ENCODE measurements around the gene EVA1C. TPM values are rescaled to one million over a fixed set of nuclear protein-coding genes. Genes with fewer than 3 reads are reported as not detected.
"Not testable (repeated sequence)": the region's sequence is repeated elsewhere in the genome, so short reads cannot be mapped to it uniquely, and the experiment has no call there.

EVA1C gene
- total RNA-seq, 1 experiment from 2014 or later = 16.1 TPM

DNA sequence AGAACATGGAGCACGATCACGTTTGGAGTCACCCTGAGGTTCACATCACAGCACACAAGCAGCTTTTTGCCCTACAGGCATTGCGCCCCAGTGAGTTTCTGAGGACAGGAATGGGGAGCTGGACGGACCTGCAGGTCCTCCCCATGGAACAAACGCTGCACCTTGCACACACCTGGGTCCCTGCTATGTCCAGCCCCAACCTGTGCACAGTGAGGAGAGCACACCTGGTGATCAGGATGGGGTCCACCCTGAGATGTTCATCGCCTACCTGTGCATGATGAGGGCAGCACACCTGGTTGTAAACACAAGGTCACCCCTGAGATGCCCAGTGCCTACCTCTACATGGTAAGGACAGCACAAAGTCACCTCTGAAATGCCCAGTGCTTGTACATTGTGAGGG, 126.9 kb downstream of the EVA1C start:
- Histone ChIP-seq H3K36me3 (ENCODE audit: low read depth, low read length) (no peaks in the 10 kb centered on the region), H3K4me3 (ENCODE audit: low read length) (no peak overlapping the region), H3K9me2 (replicated peaks; ENCODE audit: low read length) (no peaks in the 10 kb centered on the region), H3K9ac (ENCODE audit: low read length) (no peak overlapping the region), H3K27ac (ENCODE audit: low read length) (no peak overlapping the region), H4K20me1 (ENCODE audit: low read length) (no peaks in the 10 kb centered on the region), H3K9me3 (ENCODE audit: low read length) (no peaks in the 10 kb centered on the region), H3K27me3 (ENCODE audit: low read length) (no peaks in the 10 kb centered on the region), H2AFZ (ENCODE audit: low read length) (no peak overlapping the region), H3F3A (ENCODE audit: low read length, unreplicated experiment) (no peaks in the 10 kb centered on the region), H3K79me2 (ENCODE audit: low read length) (no peaks in the 10 kb centered on the region), H3K4me2 (ENCODE audit: low read length) (no peak overlapping the region), H3K4me1 (ENCODE audit: insufficient read depth, low read length) (no peaks in the 10 kb centered on the region)
- TF ChIP-seq, protein P1, sequence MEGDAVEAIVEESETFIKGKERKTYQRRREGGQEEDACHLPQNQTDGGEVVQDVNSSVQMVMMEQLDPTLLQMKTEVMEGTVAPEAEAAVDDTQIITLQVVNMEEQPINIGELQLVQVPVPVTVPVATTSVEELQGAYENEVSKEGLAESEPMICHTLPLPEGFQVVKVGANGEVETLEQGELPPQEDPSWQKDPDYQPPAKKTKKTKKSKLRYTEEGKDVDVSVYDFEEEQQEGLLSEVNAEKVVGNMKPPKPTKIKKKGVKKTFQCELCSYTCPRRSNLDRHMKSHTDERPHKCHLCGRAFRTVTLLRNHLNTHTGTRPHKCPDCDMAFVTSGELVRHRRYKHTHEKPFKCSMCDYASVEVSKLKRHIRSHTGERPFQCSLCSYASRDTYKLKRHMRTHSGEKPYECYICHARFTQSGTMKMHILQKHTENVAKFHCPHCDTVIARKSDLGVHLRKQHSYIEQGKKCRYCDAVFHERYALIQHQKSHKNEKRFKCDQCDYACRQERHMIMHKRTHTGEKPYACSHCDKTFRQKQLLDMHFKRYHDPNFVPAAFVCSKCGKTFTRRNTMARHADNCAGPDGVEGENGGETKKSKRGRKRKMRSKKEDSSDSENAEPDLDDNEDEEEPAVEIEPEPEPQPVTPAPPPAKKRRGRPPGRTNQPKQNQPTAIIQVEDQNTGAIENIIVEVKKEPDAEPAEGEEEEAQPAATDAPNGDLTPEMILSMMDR (conservative IDR thresholded peaks at IDR 0.05; ENCODE audit: low read depth, low read length) = no peak
- TF ChIP-seq EZH2 (IDR thresholded peaks at IDR 0.05; ENCODE audit: low read length, unreplicated experiment) (no peak), EZH2phosphoT487 (IDR thresholded peaks at IDR 0.05; ENCODE audit: borderline replicate concordance, low read length) (no peak)
- BruUV-seq (replicated peaks) = no TSS peak
- CTCF ChIA-PET = no interaction called here
- no peak for ATAC-seq
- POLR2A ChIA-PET (ENCODE audit: unreplicated experiment) = no interaction called here
- no peak for DNase-seq
- intact Hi-C loops (cut with micrococcal nuclease) = no loop called here

DNA sequence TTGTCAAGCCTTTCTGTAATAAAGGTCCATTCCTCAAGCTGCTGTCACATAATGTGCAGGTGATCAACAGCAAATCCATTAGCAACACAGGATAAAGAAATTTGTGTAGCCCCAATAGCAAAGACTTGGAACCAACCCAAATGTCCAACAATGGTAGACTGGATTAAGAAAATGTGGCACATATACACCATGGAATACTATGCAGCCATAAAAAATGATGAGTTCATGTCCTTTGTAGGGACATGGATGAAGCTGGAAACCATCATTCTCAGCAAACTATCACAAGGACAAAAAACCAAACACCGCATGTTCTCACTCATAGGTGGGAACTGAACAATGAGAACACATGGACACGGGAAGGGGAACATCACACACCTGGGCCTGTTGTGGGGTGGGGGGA, 130.6 kb downstream of the EVA1C start:
- H3K4me3 ChIP-seq (ENCODE audit: low read length); H3F3A ChIP-seq (ENCODE audit: low read length, unreplicated experiment); H3K79me2 ChIP-seq (ENCODE audit: low read length); intact Hi-C loops (cut with micrococcal nuclease); H3K9me3 ChIP-seq (ENCODE audit: low read length); H3K4me2 ChIP-seq (ENCODE audit: low read length); H3K36me3 ChIP-seq (ENCODE audit: low read depth, low read length); POLR2A ChIA-PET (ENCODE audit: unreplicated experiment); H2AFZ ChIP-seq (ENCODE audit: low read length); H3K27ac ChIP-seq (ENCODE audit: low read length); H3K9ac ChIP-seq (ENCODE audit: low read length); DNase-seq; H3K9me2 ChIP-seq (replicated peaks; ENCODE audit: low read length); BruUV-seq (replicated peaks); H3K27me3 ChIP-seq (ENCODE audit: low read length); H4K20me1 ChIP-seq (ENCODE audit: low read length); ATAC-seq; CTCF ChIA-PET: not testable (repeated sequence)
- peaks cover 12% of the 10 kb centered on the region; the same call in 1 of the 2 replicates for H3K4me1 ChIP-seq (ENCODE audit: insufficient read depth, low read length)

DNA sequence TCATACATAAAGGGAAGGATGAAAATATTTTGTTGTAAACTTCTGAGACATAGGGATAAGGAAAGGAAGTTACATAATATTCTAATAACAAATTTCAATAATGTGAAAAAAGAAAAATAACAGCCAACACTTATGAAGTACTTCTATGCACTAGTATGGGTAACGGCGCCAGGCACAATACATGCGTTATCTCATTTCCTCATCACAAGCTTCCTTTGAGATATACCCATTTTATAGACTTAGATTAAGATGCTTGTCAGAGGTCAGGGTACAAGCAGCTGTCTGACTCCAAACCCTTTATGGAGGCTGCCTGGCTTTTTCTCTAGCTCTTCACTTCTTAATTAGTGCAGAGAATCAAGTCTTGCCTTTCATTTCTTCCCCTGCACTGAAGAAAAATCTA, 131.5 kb downstream of the EVA1C start:
- no peak for TF ChIP-seq EZH2 (IDR thresholded peaks at IDR 0.05; ENCODE audit: low read length, unreplicated experiment)
- no peak for TF ChIP-seq EZH2phosphoT487 (IDR thresholded peaks at IDR 0.05; ENCODE audit: borderline replicate concordance, low read length)
- TF ChIP-seq, protein P1 (conservative IDR thresholded peaks at IDR 0.05; ENCODE audit: low read depth, low read length) = no peak
- BruUV-seq (replicated peaks) = no TSS peak

More for the DNA sequence above, 131.5 kb downstream of the EVA1C start:
- Histone ChIP-seq H3K9ac (ENCODE audit: low read length) (no peak overlapping the region), H3K27ac (ENCODE audit: low read length) (no peak overlapping the region), H2AFZ (ENCODE audit: low read length) (no peak overlapping the region), H3K4me1 (ENCODE audit: insufficient read depth, low read length) (peaks cover 12% of the 10 kb centered on the region; the same call in 1 of the 2 replicates), H3K4me2 (ENCODE audit: low read length) (no peak overlapping the region), H3K4me3 (ENCODE audit: low read length) (no peak overlapping the region), H3K36me3 (ENCODE audit: low read depth, low read length) (no peaks in the 10 kb centered on the region), H3F3A (ENCODE audit: low read length, unreplicated experiment) (no peaks in the 10 kb centered on the region), H3K9me3 (ENCODE audit: low read length) (no peaks in the 10 kb centered on the region), H4K20me1 (ENCODE audit: low read length) (no peaks in the 10 kb centered on the region), H3K9me2 (replicated peaks; ENCODE audit: low read length) (no peaks in the 10 kb centered on the region), H3K27me3 (ENCODE audit: low read length) (no peaks in the 10 kb centered on the region), H3K79me2 (ENCODE audit: low read length) (no peaks in the 10 kb centered on the region)
- intact Hi-C loops (cut with micrococcal nuclease) = no loop called here
- CTCF ChIA-PET = no interaction called here
- ATAC-seq (no peak), DNase-seq (no peak)
- POLR2A ChIA-PET (ENCODE audit: unreplicated experiment) = no interaction called here
